DOHH2 (cell line): ENCODE measurements around the gene GABRE.

Experiments used
- H3F3A ChIP-seq: fragments of 200-600 bp; sonication (generic), shearing (Covaris generic); 2 replicates; pipeline ENCODE4 v1.6.0; 2016; ENCODE audit warnings: antibody characterized with exemption, mild to moderate bottlenecking; ENCODE audit not compliant: control insufficient read depth, insufficient read depth
- H3K27ac ChIP-seq: fragments of 200-600 bp; sonication (generic); 2 replicates; pipeline ENCODE4 v1.5.1; 2014; ENCODE audit warnings: low read depth, mild to moderate bottlenecking, low read length, moderate library complexity
- H3K27me3 ChIP-seq: fragments of 200-600 bp; sonication (generic); 2 replicates; pipeline ENCODE4 v1.6.1; 2014; ENCODE audit warnings: mild to moderate bottlenecking, low read length, mixed read lengths; ENCODE audit not compliant: control insufficient read depth
- H3K36me3 ChIP-seq: fragments of 200-600 bp; sonication (generic); 2 replicates; pipeline ENCODE4 v1.6.1; 2014; ENCODE audit warnings: mild to moderate bottlenecking, low read length, moderate library complexity, mixed read lengths; ENCODE audit not compliant: control insufficient read depth
- H3K4me1 ChIP-seq: fragments of 200-600 bp; sonication (generic); 2 replicates; pipeline ENCODE4 v1.6.1; 2014; ENCODE audit warnings: mild to moderate bottlenecking, low read length, mixed read lengths; ENCODE audit not compliant: control insufficient read depth
- H3K4me2 ChIP-seq: fragments of 200-600 bp; sonication (generic); 2 replicates; pipeline ENCODE4 v1.6.0; 2014; ENCODE audit warnings: mild to moderate bottlenecking, low read length, moderate library complexity
- H3K4me3 ChIP-seq: fragments of 200-600 bp; sonication (generic); 2 replicates; pipeline ENCODE4 v1.5.1; 2014; ENCODE audit warnings: mild to moderate bottlenecking, low read length, mixed read lengths
- H3K79me2 ChIP-seq: fragments of 200-600 bp; sonication (generic); 2 replicates; pipeline ENCODE4 v1.6.1; 2014; ENCODE audit warnings: mild to moderate bottlenecking, low read length, mixed read lengths; ENCODE audit not compliant: control insufficient read depth
- H3K9me2 ChIP-seq: fragments of 200-600 bp; sonication (generic); replicated peaks from 2 replicates; pipeline ENCODE4 v1.6.1; 2014; ENCODE audit warnings: mild to moderate bottlenecking, low read length, mixed read lengths; ENCODE audit not compliant: control insufficient read depth
- H3K9me3 ChIP-seq: fragments of 200-600 bp; sonication (generic); 2 replicates; pipeline ENCODE4 v1.6.1; 2014; ENCODE audit warnings: antibody characterized with exemption, low read length, mixed read lengths; ENCODE audit not compliant: control insufficient read depth, insufficient read depth
- H4K20me1 ChIP-seq: fragments of 200-600 bp; sonication (generic); 2 replicates; pipeline ENCODE4 v1.6.0; 2014; ENCODE audit warnings: low read depth, mild to moderate bottlenecking, antibody characterized with exemption, low read length, moderate library complexity; ENCODE audit not compliant: control insufficient read depth, insufficient read depth
- CTCF ChIP-seq: fragments of 200-600 bp; sonication (generic); IDR thresholded peaks from one replicate; pipeline ENCODE4 v1.5.1; 2014; ENCODE audit warnings: antibody characterized with exemption, mild to moderate bottlenecking, low read depth, low read length; ENCODE audit not compliant: poor library complexity, severe bottlenecking
- EZH2phosphoT487 ChIP-seq: fragments of 200-600 bp; sonication (generic); IDR thresholded peaks from 2 replicates; pipeline ENCODE4 v1.6.1; 2017; ENCODE audit warnings: borderline replicate concordance, mild to moderate bottlenecking, antibody characterized with exemption, low read length, moderate library complexity, mixed read lengths

The GABRE gene

DNA sequence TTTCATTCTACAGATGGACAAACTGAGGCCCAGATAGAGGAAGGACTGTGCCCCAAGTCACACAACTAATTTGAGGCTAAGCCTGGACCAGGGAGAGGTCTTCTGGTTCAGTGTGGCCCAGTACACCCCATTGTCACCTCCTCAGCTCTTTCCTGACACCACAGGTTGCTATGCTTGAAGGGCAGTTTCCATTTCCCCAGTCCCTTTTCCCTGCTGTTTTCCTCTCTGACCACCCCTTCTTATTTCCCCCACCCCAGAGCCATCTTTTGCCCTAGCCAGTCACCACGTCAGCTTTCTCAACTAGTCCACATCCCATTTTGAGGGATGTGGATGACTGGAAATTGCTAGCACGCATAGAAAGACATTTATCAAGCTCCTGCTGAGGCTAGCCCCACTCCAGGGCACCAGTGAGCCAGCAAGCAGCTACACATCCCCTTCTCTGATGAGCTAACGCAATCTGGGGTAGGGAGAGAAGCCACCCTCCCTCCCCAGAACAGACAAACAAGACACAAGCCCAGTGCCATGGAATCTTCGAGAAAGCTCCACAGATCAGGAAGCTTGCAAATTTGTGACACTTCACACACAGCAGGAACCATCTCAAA lies 1.3 kb downstream of the GABRE start:
- H3K9me2 ChIP-seq = no peaks in the 10 kb centered on the region
- no peaks in the 10 kb centered on the region for H4K20me1 ChIP-seq
- no peak overlapping the region for H3K27ac ChIP-seq
- no peaks in the 10 kb centered on the region for H3K79me2 ChIP-seq
- no peaks in the 10 kb centered on the region for H3K27me3 ChIP-seq
- TF ChIP-seq CTCF (no peak), EZH2phosphoT487 (no peak)
- H3K4me2 ChIP-seq = no peak overlapping the region
- no peak overlapping the region for H3K4me3 ChIP-seq
- no peaks in the 10 kb centered on the region for H3K4me1 ChIP-seq
- no peaks in the 10 kb centered on the region for H3K36me3 ChIP-seq
- no peaks in the 10 kb centered on the region for H3F3A ChIP-seq
- no peaks in the 10 kb centered on the region for H3K9me3 ChIP-seq

GRCh38 chrX:151970661-151971060 lies 3.8 kb downstream of the GABRE start:
- no peak overlapping the region for H3K4me2 ChIP-seq
- no peaks in the 10 kb centered on the region for H3K79me2 ChIP-seq
- no peaks in the 10 kb centered on the region for H4K20me1 ChIP-seq

DNA sequence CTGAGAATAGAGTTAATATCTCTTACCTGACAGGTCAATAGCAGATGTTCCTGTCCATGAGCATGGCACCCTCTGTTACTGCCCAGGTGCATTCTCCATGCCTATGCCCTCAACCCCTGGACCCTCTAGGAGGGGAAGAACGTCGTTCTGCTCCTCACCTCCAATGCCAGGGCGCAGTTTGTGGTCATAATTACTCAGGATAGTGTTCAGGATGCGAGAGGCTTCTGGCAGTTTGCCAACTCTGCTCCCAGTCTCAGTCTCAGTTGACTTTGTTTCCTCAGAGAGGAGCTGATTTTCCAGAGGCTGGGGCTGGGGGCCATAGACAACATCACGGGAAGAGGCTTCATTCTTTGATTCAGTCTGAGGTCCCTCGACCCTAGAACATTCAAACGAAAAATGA lies 4.4 kb downstream of the GABRE start:
- H3K36me3 ChIP-seq = no peaks in the 10 kb centered on the region
- no peaks in the 10 kb centered on the region for H3K27me3 ChIP-seq
- no peaks in the 10 kb centered on the region for H3K9me3 ChIP-seq
- no peaks in the 10 kb centered on the region for H4K20me1 ChIP-seq
- H3F3A ChIP-seq = no peaks in the 10 kb centered on the region
- no peaks in the 10 kb centered on the region for H3K79me2 ChIP-seq
- no peaks in the 10 kb centered on the region for H3K4me1 ChIP-seq
- TF ChIP-seq EZH2phosphoT487 = no peak
- TF ChIP-seq CTCF = no peak
- H3K4me3 ChIP-seq = no peak overlapping the region
- H3K9me2 ChIP-seq = no peaks in the 10 kb centered on the region
- no peak overlapping the region for H3K4me2 ChIP-seq
- no peak overlapping the region for H3K27ac ChIP-seq

More at GRCh38 chrX:151970661-151971060, 3.8 kb downstream of the GABRE start:
- Histone ChIP-seq H3K9me2 (no peaks in the 10 kb centered on the region), H3K4me1 (no peaks in the 10 kb centered on the region), H3K27ac (no peak overlapping the region), H3K36me3 (no peaks in the 10 kb centered on the region), H3K27me3 (no peaks in the 10 kb centered on the region), H3K4me3 (no peak overlapping the region), H3K9me3 (no peaks in the 10 kb centered on the region), H3F3A (no peaks in the 10 kb centered on the region)
- TF ChIP-seq CTCF = no peak
